ENCODE results near the gene LILRB3.
"Not testable (repeated sequence)": the region's sequence is repeated elsewhere in the genome, so short reads cannot be mapped to it uniquely, and the experiment has no call there.

The LILRB3 gene

DNA sequence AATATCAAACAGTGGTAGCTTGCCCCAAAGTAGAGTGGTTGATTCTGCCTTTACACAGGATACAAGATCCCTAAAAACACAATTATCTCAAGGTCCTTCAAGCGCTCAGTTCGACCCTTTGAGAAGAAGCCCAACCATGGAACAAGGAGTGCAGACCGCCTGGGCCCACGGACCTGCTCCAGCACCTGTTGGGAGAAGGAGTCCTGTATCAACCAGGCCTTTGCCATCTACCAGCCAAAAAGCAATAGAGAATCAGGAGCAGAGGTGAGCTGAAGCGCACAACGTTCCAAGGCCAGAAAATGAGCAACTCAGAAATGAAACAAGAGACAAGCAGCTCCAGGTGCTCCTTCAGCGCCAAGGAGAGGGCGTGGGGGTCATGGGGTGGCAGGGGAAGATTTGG lies 6.3 kb upstream of the LILRB3 start:
- H3K9me3 Mint-ChIP-seq = peaks cover 4% of the 10 kb centered on the region
- H3K27me3 Mint-ChIP-seq (ENCODE audit: low read depth) = peaks cover 36% of the 10 kb centered on the region
- no peaks in the 10 kb centered on the region for H3K36me3 Mint-ChIP-seq (ENCODE audit: low read depth)

DNA sequence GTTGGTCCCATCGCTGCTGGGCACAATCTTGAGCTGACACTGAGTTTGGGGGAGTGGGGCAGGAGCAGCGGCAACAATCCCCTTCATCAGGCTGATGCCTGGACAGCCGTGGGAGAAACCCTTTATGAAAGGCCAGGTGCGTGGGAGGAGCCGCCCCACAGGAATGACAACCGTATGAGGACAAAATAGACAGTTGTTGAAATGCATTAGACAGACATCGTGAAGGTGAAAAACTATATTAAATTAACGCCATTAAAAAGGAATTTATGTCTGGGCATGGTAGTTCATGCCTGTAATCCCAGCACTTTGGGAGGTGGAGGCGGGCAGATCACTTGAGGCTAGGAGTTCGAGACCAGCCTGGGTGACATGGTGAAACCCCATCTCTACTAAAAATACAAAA lies 1.8 kb upstream of the LILRB3 start:
- H3K36me3 Mint-ChIP-seq (ENCODE audit: low read depth); H3K27ac Mint-ChIP-seq; H3K4me3 Mint-ChIP-seq; H3K9me3 Mint-ChIP-seq; H3K4me1 Mint-ChIP-seq (ENCODE audit: low read depth): not testable (repeated sequence)
- peaks cover 15% of the 10 kb centered on the region for H3K27me3 Mint-ChIP-seq (ENCODE audit: low read depth)

More for the DNA sequence above, 6.3 kb upstream of the LILRB3 start:
- Mint-ChIP-seq H3K4me3 (no peak overlapping the region), H3K27ac (no peak overlapping the region), H3K4me1 (ENCODE audit: low read depth) (peaks cover 6% of the 10 kb centered on the region)

DNA sequence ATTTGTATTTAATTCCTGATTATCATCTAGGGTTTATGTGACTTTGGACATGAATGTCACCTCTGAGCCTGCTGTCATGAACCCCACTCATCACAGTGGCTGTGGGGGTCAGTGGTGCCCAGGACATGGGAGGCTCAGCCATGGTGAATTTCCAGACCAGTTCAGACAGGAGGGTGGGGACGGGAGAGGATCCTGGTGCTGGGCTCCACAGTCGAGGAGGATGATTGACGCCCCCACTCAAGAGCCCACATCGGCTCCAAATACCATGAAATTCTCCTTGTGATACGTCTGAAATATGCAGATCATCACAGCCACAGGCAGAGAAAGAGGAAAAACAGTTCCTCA lies 1.1 kb upstream of the LILRB3 start:
- H3K36me3 Mint-ChIP-seq (ENCODE audit: low read depth); H3K4me1 Mint-ChIP-seq (ENCODE audit: low read depth); H3K9me3 Mint-ChIP-seq; H3K4me3 Mint-ChIP-seq; H3K27ac Mint-ChIP-seq: not testable (repeated sequence)
- peaks cover 11% of the 10 kb centered on the region for H3K27me3 Mint-ChIP-seq (ENCODE audit: low read depth)

DNA sequence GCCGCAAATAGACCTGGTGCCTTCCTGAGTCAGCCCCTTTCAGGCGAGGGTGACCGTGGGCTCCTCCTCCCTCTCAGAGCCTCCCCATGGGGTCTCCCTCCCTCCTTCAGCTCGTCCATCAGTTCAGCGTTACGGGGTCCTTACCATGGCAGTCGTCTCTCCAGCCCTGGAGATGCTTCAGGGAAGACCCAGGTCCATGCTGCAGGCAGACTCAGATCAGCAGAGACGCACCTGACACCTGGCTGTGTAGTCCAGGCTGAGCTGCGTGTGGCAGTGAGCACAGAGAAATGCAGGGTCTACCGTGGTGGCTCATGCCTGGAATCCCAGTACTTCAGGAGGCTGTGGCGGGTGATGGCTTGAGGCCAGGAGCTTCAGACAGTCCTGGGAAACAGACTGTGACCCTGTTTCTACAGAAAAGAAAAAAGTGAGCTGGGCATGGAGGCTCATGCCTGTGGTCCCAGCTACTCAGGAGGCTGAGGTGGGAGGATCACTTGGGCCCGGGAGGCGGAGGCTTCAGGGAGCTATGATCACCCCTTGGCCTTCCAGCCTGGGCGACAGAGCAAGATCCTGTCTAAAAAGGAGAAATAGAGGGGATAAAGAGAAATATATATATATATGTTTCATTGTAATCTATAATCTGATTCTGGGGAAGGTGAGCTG lies 600 bp upstream of the LILRB3 start:
- H3K9me3 Mint-ChIP-seq; H3K4me3 Mint-ChIP-seq; H3K36me3 Mint-ChIP-seq (ENCODE audit: low read depth); H3K27me3 Mint-ChIP-seq (ENCODE audit: low read depth); H3K4me1 Mint-ChIP-seq (ENCODE audit: low read depth): not testable (repeated sequence)
- H3K27ac Mint-ChIP-seq = peak overlapping the region; percentile 60

DNA sequence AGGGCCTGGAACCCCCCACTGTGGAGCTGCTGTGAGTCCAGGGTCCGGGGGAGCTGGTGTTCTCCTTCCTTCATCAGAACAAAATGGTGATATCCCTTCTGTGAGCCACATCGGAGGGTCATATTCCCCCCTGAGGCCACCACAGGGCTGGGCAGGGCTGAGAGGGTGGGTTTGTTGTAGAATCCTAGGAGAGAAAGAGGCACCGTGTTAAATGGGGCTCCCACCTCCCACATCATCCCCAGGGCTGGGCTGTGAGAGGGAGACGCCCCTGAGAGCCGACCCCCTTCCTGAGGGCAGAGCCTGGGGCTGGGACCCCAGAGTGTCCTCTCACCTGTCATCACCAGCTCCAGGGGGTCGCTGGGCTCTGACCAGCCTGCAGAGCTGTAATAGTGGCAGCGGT lies 860 bp downstream of the LILRB3 start:
- not testable (repeated sequence) for H3K27ac Mint-ChIP-seq; H3K4me3 Mint-ChIP-seq; H3K4me1 Mint-ChIP-seq (ENCODE audit: low read depth); H3K27me3 Mint-ChIP-seq (ENCODE audit: low read depth); H3K9me3 Mint-ChIP-seq; H3K36me3 Mint-ChIP-seq (ENCODE audit: low read depth)

DNA sequence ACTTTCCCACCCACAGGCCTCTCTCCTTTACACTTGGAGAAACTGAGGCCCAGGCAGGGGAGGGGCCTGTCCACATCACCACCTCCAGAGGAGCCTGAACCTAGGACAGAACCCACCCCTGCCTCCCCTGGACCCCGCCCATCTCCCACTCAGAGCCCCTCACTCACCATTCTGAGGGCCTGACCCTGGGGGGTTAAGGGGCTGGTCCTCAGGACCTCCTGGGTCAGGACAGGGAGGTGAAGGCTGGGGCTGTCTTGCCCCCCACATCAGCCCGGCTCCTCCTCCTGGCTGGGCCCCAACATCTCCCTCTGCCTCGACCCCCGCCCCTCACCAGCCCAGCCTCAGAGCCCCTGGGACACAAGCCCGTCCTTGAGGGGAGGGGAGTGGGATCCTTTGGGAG lies 3.1 kb downstream of the LILRB3 start:
- not testable (repeated sequence) for H3K27ac Mint-ChIP-seq; H3K27me3 Mint-ChIP-seq (ENCODE audit: low read depth); H3K4me3 Mint-ChIP-seq; H3K36me3 Mint-ChIP-seq (ENCODE audit: low read depth); H3K9me3 Mint-ChIP-seq; H3K4me1 Mint-ChIP-seq (ENCODE audit: low read depth)

DNA sequence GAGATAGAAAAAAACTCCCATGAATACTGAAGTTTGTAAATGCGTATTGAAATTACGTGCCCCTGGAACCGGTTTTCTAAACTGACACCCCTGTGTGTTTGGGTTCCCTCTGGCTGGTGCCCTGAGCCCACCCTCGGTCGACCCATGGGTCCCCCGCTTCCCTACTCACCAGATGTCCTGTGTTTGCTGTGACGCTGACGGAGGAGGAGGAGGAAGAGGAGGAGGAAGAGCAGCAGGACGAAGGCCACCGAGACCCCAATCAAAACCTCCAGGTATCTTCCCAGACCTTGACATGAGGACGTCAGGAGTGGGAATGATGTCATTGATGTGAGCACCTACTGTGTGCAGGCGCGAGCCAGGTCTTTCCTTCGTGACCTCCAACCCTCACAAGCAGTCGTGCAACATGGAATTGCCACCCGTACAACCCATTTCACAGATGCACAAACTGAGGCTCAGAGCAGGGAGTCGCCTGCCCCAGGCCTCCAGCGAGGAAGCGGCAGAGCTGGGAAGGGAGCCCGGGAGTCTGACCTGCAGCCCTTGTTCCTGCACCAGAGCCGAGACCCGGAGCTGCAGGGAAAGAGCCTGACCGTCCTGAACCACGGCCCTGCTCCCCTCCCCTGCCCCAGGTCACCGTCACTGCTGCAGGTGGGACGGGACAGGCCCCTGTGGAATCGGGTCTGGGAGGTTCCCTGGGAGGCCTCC lies 3.7 kb downstream of the LILRB3 start:
- peaks cover 6% of the 10 kb centered on the region for H3K4me1 Mint-ChIP-seq (ENCODE audit: low read depth)
- H3K9me3 Mint-ChIP-seq = no peaks in the 10 kb centered on the region
- peaks cover 6% of the 10 kb centered on the region for H3K36me3 Mint-ChIP-seq (ENCODE audit: low read depth)
- H3K27me3 Mint-ChIP-seq (ENCODE audit: low read depth) = peaks cover 3% of the 10 kb centered on the region
- H3K4me3 Mint-ChIP-seq = no peak overlapping the region
- no peak overlapping the region for H3K27ac Mint-ChIP-seq

DNA sequence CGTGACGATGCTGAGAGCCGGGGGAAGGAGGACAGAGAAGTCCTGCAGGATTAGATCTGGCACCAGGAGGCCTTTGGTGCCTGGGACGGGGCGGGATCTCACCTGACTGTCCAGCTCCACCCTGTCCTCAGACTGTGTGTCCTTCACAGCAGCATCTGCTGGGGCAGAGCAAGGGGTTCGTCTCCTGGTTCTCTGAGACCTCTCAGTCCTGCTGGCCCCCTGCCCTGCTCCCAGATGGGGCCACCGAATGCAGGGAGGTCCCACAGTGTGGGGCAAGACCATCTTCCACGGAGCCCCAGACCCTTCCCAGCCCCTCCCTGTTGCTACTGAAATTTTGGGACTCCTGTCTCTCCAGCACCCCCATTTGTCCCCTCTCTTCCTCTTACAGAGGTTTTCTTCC lies 4.5 kb downstream of the LILRB3 start:
- H3K27ac Mint-ChIP-seq = no peak overlapping the region

DNA sequence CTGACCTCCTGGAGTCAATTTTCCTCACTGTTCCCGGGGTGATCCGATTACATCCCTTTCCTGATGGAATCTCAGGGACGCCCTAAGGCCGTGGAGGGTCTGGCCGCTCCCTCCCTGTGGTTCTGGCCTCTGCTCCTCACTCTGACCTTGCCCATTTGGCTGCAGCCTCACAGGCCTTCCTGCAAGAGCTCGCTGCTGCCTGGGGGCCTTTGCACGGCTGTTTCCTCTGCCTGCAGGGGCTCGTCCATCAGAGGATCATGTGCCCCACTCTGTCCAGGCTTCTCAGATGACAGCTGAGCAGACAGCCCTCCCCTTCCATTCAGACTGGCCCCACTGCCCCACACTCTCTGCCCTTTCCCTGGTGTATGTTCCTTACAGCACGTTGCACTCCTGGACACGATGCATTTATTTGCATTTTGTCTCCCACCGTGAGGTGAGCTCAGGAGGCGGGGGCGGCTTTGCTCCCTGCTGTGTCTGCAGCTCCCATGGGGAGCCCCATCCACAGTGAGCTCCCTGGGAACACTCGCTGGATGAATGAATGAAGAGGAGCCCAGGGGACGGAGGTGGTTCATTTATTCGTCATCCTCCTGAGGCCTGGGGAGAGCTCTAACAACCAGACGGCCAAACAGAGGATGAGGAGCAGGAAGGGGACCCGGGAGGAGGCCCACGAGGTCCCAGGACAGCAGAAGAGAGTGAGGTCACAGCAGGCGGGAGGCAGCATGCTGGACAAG lies 5.1 kb downstream of the LILRB3 start:
- not testable (repeated sequence) for H3K36me3 Mint-ChIP-seq (ENCODE audit: low read depth); H3K27ac Mint-ChIP-seq

More for the DNA sequence above, 4.5 kb downstream of the LILRB3 start:
- Mint-ChIP-seq H3K4me1 (ENCODE audit: low read depth) (peaks cover 4% of the 10 kb centered on the region), H3K27me3 (ENCODE audit: low read depth) (no peaks in the 10 kb centered on the region), H3K36me3 (ENCODE audit: low read depth) (peaks cover 6% of the 10 kb centered on the region), H3K9me3 (no peaks in the 10 kb centered on the region), H3K4me3 (no peak overlapping the region)

DNA sequence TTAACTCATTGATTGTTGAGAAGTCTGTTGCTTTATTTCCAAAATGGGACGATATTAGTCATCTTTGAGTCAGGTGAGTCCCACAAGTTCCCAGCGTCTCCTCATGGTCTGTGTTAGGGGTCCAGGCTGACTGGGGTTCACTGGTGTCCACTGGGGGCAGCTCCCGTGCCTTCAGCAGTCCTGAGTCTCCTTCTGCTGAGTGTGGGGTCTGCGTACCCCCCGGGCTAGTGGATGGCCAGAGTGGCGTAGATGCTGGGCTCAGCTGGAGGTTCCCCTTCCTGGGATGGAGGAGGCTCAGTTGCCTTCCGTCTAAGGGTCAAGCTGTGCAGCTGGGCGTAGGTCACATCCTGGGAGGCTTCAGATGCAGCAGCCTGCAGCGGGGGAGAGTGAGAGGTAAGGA lies 5.9 kb downstream of the LILRB3 start:
- H3K4me1 Mint-ChIP-seq (ENCODE audit: low read depth) = no peaks in the 10 kb centered on the region
- H3K27me3 Mint-ChIP-seq (ENCODE audit: low read depth) = no peaks in the 10 kb centered on the region
- H3K36me3 Mint-ChIP-seq (ENCODE audit: low read depth) = peaks cover 8% of the 10 kb centered on the region
- H3K27ac Mint-ChIP-seq = no peak overlapping the region
- no peak overlapping the region for H3K4me3 Mint-ChIP-seq
- no peaks in the 10 kb centered on the region for H3K9me3 Mint-ChIP-seq

More for the DNA sequence above, 5.1 kb downstream of the LILRB3 start:
- not testable (repeated sequence) for H3K27me3 Mint-ChIP-seq (ENCODE audit: low read depth); H3K4me3 Mint-ChIP-seq; H3K4me1 Mint-ChIP-seq (ENCODE audit: low read depth); H3K9me3 Mint-ChIP-seq

DNA sequence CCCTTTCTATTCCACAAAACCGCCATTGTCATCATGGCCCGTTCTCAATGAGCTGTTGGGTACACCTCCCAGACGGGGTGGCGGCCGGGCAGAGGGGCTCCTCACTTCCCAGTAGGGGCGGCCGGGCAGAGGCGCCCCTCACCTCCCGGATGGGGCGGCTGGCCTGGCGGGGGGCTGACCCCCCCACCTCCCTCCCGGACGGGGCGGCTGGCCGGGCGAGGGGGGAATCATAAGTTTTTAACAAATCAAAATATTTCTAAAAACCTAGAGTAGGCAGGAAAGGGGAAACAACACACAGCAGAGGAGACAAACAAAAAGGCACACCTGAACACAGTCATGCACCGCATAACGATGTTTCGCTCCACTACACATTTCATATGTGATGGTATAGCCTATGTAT lies 8.1 kb downstream of the LILRB3 start:
- H3K4me1 Mint-ChIP-seq (ENCODE audit: low read depth) = peaks cover 15% of the 10 kb centered on the region

DNA sequence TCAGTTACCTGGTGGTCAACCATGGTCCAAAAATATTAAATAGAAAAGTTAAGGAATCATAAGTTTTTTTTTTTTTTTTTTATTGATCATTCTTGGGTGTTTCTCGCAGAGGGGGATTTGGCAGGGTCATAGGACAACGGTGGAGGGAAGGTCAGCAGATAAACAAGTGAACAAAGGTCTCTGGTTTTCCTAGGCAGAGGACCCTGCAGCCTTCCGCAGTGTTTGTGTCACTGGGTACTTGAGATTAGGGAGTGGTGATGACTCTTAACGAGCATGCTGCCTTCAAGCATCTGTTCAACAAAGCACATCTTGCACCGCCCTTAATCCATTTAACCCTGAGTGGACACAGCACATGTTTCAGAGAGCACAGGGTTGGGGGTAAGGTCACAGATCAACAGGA lies 8.6 kb downstream of the LILRB3 start:
- H3K27ac Mint-ChIP-seq; H3K27me3 Mint-ChIP-seq (ENCODE audit: low read depth); H3K4me3 Mint-ChIP-seq; H3K9me3 Mint-ChIP-seq: not testable (repeated sequence)
- Mint-ChIP-seq H3K4me1 (ENCODE audit: low read depth) (peaks cover 15% of the 10 kb centered on the region), H3K36me3 (ENCODE audit: low read depth) (peaks cover 19% of the 10 kb centered on the region)

More for the DNA sequence above, 8.1 kb downstream of the LILRB3 start:
- H3K4me3 Mint-ChIP-seq; H3K27ac Mint-ChIP-seq; H3K27me3 Mint-ChIP-seq (ENCODE audit: low read depth); H3K9me3 Mint-ChIP-seq: not testable (repeated sequence)
- H3K36me3 Mint-ChIP-seq (ENCODE audit: low read depth) = peaks cover 19% of the 10 kb centered on the region

DNA sequence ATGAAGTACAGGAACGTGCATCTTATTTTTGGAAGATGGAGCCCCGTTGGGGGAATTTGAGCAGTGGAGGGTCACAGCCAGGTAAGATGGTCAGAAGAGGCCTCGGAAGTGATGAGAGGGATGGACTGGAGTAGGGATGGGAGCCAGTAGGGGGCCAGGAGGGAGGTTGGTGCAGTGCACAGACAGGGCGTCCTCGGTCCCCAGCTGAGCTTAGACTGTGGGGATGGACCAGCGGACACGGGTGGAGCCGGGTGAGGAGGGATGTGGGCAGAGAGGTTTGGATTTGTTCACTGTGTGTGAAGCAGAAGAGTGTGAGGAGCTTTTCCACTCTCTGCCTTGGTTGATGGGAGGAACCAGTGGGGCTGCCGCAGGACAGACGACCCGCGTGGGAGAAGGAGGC lies 11.6 kb downstream of the LILRB3 start:
- Mint-ChIP-seq H3K36me3 (ENCODE audit: low read depth) (peaks cover 37% of the 10 kb centered on the region), H3K27ac (peak overlapping the region; percentile 65), H3K27me3 (ENCODE audit: low read depth) (no peaks in the 10 kb centered on the region), H3K4me1 (ENCODE audit: low read depth) (peaks cover 35% of the 10 kb centered on the region), H3K4me3 (no peak overlapping the region), H3K9me3 (no peaks in the 10 kb centered on the region)

DNA sequence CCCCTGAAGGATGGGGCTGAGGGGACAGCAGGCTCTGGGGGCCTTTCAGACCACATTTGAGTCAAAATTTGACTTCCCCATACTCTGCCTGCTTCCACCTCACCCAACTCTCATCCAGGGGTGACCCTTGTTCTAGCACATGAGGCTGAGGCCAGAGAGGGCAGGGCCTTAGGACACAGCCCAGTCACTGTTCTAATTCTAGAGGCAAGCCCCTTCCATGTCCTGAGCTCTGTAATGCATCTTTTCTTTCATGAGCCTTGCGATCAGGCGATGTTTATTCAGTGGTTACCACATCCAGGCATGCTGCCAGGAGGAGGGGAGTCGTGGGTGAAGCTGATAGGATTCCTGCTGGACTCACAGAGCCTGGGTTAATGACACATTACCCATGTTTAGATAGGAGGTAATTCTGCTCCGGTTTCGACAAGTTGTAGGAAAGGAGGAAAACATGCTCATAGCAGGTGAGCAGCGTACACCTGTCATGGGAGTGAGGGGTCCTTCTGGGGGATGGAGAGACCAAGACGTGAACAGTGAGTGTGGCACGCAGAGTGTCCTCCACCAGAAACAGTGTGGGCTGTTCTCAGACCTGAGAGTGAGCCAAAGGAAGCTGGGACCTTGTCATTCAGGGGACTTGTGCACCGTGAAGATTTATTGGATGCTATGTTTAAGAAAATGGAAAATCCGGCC lies 12.9 kb downstream of the LILRB3 start:
- peaks cover 43% of the 10 kb centered on the region for H3K36me3 Mint-ChIP-seq (ENCODE audit: low read depth)
- peaks cover 45% of the 10 kb centered on the region for H3K4me1 Mint-ChIP-seq (ENCODE audit: low read depth)
- H3K4me3 Mint-ChIP-seq = peak overlapping the region; percentile 39

More for the DNA sequence above, 12.9 kb downstream of the LILRB3 start:
- H3K9me3 Mint-ChIP-seq = no peaks in the 10 kb centered on the region
- no peaks in the 10 kb centered on the region for H3K27me3 Mint-ChIP-seq (ENCODE audit: low read depth)
- H3K27ac Mint-ChIP-seq = peak overlapping the region; percentile 65

Data from T-helper 1 cell treated with Interleukin-12 subunit alpha and Interleukin-12 subunit beta and Interleukin-4 antibody, amounts not matched to agents 30 μg/mL and 1 μg/mL, for 36 hours (primary cell).